ENCODE results near the gene LAMC2. TPM values are rescaled to one million over a fixed set of nuclear protein-coding genes. Genes with fewer than 3 reads are reported as not detected.

The LAMC2 gene
- total and polyA plus RNA-seq, 10 of the 15 experiments (the other 5 are each of a cell fraction or from before 2014, with no cell fraction given) = 0.27 to 1.5 (median 0.92) TPM

GRCh38 chr1:183179033-183179432 is 7.0 kb upstream of the LAMC2 start:
- no peak for FAIRE-seq

More at GRCh38 chr1:183179033-183179432, 7.0 kb upstream of the LAMC2 start:
- H3K27ac ChIP-seq (ENCODE audit: control insufficient read depth, insufficient read depth) = no peak overlapping the region
- RAD21 ChIA-PET (ENCODE audit: unreplicated experiment) = interaction anchor here (0.7 to 0.9 kb wide), 2 partner anchors 16 to 107 kb away, joined by 3 read pairs; no protein-coding TSS in a partner anchor
- peaks cover 11% of the 10 kb centered on the region for H3K4me1 ChIP-seq (ENCODE audit: control insufficient read depth, insufficient read depth, low read length)
- H3K79me2 ChIP-seq (ENCODE audit: control insufficient read depth, insufficient read depth, low read length) = no peaks in the 10 kb centered on the region
- CTCF ChIA-PET = interaction anchor here (0.6 to 2.4 kb wide), 6 partner anchors 9 to 152 kb away, joined by 3 to 7 read pairs (median 4); no protein-coding TSS in a partner anchor
- no peak overlapping the region for H3K4me3 ChIP-seq
- intact Hi-C loops (cut with micrococcal nuclease; ENCODE audit: unreplicated experiment) (no loop called here), in situ Hi-C loops (cut with MboI) (no loop called here)
- no peak overlapping the region for H3K4me2 ChIP-seq (ENCODE audit: control insufficient read depth, insufficient read depth)
- 98% methylated on average over 2 of the region's 2 CpGs for WGBS (ENCODE audit: insufficient coverage, insufficient replicate concordance, low lambda C conversion rate, missing lambda C conversion rate)
- no peak overlapping the region for H2AFZ ChIP-seq (ENCODE audit: control insufficient read depth, low read depth, low read length)
- ATAC-seq (no peak), DNase-seq (ENCODE audit: low read depth, low spot score) (no peak)
- H4K20me1 ChIP-seq (ENCODE audit: control insufficient read depth, insufficient read depth) = no peaks in the 10 kb centered on the region
- no peaks in the 10 kb centered on the region for H3K36me3 ChIP-seq (ENCODE audit: control insufficient read depth in 2 of 2, insufficient read depth in 2 of 2, low read length in 1 of 2)
- no peak overlapping the region for H3K9ac ChIP-seq (ENCODE audit: control insufficient read depth, insufficient read depth, low read length)
- TF ChIP-seq USF1 (IDR thresholded peaks at IDR 0.05; ENCODE audit: borderline replicate concordance, extremely low read length, insufficient read depth, low read depth, low read length) (no peak), SP1 (IDR thresholded peaks at IDR 0.05; ENCODE audit: low read depth, low read length) (no peak), USF2 (IDR thresholded peaks at IDR 0.05; ENCODE audit: borderline replicate concordance, low read depth, low read length) (no peak), ZNF217 (IDR thresholded peaks at IDR 0.05) (no peak), MEF2B (IDR thresholded peaks at IDR 0.05; ENCODE audit: partially characterized antibody, poor library complexity, severe bottlenecking) (no peak)
- no peaks in the 10 kb centered on the region for H3K9me3 ChIP-seq (replicated peaks; ENCODE audit: control insufficient read depth, insufficient read depth, low read length)
- POLR2A ChIA-PET = interaction anchor here (1.0 kb wide), 1 partner anchor 13 kb away, joined by 3 read pairs; no protein-coding TSS in a partner anchor
- BruUV-seq (replicated peaks) = no TSS peak
- H3K27me3 ChIP-seq (replicated peaks in 1 of 2; ENCODE audit: control insufficient read depth in 2 of 2, insufficient read depth in 2 of 2, low read length in 1 of 2) = no peaks in the 10 kb centered on the region
- SMC1A ChIA-PET (ENCODE audit: uncharacterized antibody, unreplicated experiment) = interaction anchor here (0.9 to 6.3 kb wide), 9 partner anchors 11 to 430 kb away, joined by 3 to 33 read pairs (median 4); no protein-coding TSS in a partner anchor
